ENCODE measurements around the gene MAD1L1.

DNA sequence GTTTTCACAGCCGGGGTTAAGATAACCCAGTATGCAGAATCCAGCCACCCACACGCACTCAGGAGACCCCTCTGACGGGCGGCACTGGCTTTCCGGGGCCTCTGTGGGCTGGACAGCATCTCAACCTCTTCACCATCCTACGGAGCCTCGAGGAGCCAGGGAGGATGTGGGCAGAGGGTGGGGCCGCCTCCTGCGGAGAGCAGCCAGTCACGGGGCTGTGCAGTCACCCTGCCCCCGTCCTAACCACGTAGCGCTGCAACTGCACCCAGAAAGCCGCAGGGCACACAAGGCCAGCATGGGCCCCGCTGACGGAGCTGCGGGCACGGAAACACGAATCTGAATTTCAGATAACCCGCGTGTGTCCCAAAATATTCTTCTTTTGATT, 292.4 kb downstream of the MAD1L1 start:
- peak; percentile 87 to 93 (median 92) for TF ChIP-seq POLR2AphosphoS5 (IDR thresholded peaks at IDR 0.05)
- TF ChIP-seq, protein P1, sequence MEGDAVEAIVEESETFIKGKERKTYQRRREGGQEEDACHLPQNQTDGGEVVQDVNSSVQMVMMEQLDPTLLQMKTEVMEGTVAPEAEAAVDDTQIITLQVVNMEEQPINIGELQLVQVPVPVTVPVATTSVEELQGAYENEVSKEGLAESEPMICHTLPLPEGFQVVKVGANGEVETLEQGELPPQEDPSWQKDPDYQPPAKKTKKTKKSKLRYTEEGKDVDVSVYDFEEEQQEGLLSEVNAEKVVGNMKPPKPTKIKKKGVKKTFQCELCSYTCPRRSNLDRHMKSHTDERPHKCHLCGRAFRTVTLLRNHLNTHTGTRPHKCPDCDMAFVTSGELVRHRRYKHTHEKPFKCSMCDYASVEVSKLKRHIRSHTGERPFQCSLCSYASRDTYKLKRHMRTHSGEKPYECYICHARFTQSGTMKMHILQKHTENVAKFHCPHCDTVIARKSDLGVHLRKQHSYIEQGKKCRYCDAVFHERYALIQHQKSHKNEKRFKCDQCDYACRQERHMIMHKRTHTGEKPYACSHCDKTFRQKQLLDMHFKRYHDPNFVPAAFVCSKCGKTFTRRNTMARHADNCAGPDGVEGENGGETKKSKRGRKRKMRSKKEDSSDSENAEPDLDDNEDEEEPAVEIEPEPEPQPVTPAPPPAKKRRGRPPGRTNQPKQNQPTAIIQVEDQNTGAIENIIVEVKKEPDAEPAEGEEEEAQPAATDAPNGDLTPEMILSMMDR (IDR thresholded peaks at IDR 0.05 in 8 of 11, conservative IDR thresholded peaks at IDR 0.05 in 3 of 11), result peak in 2 of 11 experiments; percentile 7 to 32
